C1 segment of cervical spinal cord (tissue), 14 donors: Measurements from ENCODE around the gene KBTBD12.

Experiments
- DNase-seq, 14 donors: peaks; one replicate each; lab custom pipeline; 2025; lab: John Stamatoyannopoulos, UW

Gene KBTBD12

DNA sequence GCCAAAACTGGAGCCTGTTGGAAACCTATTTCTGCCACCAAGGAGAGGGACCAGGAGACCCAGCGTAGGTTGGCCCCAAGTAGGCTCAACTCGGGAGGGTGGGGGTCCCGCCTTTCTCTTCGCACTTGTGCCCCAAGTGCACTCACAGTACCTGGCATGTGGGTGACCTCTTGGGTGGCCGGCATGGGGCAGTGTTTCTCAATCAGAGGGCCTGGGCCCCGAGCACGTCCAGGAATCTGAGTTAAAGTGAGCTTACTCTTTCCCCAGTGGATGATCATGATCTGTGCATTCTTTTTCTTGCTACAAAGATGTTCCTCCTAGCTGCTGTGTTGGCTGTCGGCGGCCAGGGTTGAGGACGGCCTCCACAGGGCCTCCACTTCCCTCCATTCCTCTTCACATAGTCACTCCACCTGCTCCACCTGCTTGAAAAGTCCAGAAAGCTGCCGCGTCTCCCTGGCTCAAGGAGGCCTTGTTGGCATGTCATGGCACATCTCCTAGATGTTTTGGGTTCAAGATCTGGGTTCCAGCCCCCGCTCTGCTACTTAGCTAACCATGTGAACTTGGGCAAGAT, 70.7 kb downstream of the KBTBD12 start:
- no peak for DNase-seq

DNA sequence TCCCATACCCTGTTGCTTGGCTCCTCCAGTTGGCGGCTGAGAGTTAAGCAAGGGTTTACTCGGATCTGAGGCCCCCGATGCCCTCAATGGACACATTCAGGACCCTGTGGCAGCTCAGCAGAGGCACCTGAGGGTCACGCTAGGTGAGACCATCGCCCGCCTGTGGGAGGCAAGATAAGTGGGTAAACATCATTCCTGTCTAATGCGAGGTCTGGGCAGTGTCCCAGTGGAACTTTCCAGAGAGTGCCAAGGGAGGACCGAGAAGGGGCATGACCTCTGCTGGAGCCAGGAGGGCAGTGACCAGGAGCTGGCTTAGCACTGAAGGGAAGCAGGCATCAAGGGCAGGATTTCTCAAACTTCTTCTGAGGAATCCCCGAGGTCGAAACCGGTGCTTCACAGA, 71.8 kb downstream of the KBTBD12 start:
- no peak for DNase-seq

DNA sequence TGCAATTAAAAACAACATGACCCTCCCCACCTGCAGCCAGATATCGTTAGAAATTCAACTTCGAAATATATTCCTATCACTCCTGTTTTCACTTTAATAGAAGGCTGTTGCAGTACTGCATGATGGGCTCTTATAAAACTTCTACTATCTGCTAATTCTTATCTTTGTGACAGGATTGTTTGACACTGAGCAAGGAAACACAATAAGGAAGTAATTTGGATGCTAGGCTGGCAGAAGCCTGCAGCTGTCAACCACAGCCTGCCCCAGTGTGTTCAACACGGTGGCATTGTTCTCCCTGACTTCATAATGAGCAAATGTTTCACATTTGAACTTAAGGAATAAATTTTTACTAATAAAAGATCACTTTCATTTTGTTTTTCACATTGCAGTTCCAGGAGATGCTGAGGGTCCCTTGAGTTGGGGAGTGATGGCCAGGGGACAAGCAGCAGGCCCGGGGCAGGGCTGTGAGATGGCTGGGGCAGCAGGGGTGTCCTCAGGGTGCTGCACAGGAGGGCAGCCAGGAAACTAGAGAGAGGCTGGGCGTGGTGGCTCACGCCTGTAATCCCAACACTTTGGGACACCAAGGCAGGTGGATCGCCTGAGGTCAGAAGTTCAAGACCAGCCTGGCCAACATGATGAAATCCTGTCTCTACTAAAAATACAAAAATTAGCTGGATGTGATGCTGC, 72.4 kb downstream of the KBTBD12 start:
- DNase-seq = no peak

DNA sequence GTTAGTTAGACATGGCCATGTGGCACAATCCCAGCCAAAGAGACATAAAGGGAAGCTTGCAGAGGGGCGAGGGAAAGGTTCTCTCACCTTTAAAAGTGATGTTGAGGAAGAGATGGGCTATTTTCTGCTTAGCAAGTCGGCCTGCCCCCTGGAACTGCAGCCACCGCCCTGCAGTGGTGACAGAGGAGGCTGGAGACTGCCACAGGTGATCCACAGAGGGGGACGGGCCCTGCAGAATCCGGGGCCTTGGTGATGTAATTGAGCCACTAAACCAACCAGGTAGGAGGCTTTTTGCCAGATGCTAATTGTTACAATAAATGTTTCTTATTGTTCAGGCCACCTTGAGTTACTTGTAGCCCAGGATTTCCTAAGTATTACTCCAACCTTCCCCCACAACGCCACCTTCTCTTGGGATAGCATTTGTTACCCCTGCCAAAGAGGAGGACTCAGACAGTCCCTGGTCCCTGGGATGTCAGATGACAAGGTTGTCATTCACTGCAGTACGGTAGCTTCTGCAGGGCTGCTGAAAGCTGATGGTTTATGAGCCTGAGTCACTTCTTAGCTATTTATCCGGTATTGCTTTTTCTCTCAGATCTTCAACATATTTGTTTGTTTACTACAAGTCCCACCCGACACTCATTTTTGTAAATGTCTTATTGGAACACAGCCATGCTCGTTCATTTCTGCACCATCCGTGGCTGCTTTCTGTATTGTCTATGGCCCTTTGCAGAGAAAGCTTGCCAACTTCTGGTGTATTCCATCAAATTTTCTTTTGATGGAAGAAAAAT, 73.9 kb downstream of the KBTBD12 start:
- no peak for DNase-seq

DNA sequence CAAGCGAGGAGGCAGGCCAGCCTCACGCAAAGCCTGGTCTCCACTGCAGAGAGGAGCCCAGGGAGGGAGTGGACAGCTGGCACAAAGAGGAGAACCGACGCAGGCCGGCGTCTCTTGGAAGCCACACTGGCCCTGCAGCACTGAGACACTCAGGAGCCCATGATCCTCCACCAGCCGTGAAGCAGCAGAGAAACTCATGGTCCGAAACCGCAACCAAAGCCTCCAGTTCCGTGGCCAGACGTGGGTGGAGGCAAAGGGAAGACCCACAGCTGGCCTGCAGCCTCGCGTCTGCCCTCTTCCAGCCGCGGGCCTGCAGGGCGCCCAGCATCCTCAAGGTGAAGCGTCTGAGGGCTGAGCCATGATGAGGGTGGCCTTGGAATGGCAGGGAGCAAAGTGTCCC, 75.0 kb downstream of the KBTBD12 start:
- DNase-seq = no peak

DNA sequence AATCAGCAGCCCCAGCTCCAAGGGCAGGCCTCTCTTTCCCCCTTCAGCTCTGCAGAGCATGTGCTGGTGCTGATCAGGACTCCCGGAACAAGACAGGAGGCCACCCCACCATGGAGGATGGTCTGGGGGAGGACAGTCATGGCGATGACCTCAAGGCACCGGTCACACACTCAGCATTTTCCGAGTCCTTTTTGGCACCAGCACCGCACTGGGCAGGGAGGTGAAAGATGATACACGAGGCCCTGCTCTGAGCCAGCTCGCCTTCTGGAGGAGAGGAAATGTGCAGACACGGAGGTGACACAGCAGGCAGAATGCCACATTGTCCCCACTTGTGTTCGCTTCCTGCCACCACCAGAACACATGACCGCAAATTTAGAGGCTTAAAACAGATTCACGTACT, 75.4 kb downstream of the KBTBD12 start:
- DNase-seq = no peak

DNA sequence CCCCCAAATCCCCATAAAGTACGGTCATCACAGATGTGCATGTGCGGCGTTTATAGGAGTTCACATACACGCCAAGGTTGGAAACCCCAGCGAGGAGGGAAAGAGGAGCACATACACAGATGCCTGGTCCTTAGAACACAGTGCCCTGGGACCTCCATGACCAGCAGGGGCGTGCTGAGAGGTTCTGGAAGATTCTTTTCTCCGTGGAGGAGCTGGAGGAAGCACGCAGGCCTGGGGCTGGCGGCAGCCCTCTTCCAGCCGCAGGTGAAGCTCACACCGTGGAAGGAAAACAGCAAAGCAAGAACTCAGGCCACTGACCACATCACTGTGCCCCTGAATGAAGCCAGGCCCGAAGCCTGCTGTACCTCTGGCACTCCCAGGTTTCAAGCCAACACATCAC, 76.2 kb downstream of the KBTBD12 start:
- no peak for DNase-seq

DNA sequence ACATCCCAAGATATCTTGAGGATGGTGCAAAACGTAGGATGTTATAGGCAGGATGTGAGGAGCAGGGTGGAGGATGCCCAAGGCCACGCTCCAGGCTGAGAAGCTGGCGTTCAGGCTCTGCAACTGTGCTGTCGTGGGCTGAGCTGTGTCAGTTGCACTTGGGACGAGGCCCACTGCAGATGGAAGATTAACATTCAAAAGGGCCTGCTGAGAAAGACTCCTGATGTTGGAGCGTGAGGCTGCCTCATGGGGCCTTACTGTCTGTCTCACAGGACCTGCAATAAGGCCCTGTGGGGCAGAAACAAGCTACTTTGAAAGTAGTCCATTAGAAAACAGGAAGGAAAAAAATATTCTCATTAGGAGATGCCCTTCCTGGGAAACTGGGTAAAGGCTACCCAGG, 76.6 kb downstream of the KBTBD12 start:
- DNase-seq = no peak

DNA sequence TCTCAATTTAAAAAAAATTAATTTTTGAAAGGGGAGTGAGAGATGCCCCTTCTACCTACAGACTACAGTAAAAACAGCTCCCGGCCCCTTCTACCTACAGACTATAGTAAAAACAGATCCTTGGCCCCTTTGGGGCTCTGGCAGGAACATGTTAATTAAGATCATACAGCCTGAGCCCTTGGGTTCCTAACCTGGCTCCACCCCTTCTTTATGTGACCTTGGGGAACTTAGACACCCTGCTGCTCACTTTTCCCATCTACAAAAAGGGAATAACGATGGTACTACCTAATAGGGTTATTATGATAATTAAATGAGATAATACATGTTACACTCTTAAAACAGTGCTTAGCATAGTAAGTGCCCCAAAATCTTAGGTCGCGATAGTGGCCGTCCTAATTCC, 77.1 kb downstream of the KBTBD12 start:
- DNase-seq = no peak

DNA sequence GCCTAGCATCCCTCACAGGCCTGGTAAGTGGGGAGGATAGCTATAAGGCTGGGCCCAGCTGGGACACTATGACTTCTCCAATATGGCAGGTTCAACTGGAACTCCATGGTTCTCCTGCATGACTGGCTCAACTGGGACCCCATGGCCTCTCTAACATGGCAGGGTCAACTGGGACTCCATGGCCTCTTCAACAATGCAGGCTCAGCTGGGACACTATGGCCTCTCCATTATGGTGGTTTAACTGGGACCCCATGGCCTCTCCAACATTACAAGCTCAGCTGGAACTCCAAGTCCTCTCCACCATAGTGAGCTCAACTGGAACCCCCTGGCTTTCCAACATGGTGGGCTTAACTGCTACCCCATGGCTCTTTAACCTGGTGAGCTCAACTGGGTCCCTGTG, 79.0 kb downstream of the KBTBD12 start:
- DNase-seq = no peak

DNA sequence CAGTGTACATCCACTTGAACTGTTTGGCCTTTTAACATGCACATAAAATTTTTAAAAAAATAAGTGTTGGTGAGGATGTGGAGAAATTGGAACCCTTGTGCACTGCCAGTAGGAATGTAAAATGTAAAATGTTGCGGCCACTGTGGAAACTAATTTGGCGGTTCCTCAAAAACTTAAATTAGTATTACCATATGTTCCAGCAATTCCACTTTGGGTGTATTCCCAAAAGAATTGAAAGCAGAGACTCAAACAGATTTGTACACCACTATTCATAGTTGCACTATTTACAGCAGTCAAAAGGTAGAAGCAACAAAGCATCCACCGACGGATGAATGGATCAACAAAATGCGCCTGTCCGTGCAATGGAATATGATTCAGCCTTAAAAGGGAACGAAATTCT, 82.0 kb downstream of the KBTBD12 start:
- DNase-seq = no peak

DNA sequence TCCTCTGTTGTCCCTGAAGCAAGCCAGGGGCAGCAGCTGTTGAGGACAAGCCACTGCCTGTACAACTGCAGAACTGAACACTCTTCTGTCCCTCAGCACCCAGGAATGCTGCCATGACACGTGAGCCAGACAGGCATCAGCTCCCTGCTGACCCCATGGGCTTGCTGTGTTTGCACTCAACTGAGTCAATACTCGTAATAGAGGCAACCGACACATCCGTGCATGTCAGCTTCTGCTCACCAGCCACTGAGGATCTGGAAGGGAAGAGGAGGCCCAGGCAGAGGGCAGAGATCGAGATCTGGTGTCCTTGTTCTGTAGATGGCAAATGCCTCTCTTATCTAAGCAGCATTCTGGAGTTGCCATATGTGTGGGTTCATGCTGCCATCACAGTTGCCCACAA, 82.9 kb downstream of the KBTBD12 start:
- no peak for DNase-seq

DNA sequence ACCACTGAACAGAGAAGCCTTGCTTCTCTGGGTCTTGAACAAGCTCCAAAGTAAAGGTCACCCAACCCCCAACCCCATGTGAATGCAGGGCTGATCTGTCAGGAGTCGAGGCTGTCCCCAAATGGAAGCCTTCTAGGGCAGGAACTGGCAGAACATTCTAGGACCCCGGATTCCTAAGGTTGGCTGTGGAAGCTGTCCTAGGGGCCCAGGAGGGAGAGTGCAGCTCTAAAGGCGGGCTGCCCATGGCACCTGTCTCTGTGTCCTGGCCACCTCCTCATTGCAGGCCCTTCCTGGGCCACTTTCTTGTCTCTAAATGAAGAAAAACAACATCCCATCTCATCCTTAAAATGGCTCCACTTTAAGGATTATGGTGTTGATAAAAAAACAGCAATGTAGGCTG, 83.6 kb downstream of the KBTBD12 start:
- DNase-seq = no peak

DNA sequence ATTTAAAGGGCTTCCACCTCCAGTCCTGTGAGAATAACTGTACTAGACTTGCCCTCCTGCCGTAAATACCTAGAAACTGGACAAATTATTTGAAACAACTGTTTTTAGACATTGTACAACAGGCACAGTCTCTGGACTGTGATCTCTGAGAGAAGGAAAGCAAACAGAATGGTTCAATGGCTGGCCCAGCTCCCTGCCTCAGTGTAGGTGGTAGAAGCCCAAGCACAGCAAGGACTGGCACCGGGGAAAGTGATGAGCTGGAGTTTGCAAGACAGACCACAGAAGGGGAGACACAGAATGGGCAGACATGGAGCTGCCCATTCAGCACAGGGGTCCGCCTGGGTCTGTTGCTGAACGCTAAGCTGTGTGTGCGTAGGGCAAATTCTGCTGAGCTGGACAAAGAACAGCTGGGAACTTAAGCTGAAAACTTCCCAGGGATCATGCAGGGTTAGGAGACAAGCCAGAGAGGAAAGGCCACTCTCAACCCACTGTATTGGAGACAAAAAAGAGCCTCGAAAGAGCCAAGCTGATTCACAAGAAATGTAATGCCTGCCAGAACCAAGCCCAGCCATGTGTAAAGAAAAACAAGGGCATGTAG, 84.6 kb downstream of the KBTBD12 start:
- DNase-seq = no peak

DNA sequence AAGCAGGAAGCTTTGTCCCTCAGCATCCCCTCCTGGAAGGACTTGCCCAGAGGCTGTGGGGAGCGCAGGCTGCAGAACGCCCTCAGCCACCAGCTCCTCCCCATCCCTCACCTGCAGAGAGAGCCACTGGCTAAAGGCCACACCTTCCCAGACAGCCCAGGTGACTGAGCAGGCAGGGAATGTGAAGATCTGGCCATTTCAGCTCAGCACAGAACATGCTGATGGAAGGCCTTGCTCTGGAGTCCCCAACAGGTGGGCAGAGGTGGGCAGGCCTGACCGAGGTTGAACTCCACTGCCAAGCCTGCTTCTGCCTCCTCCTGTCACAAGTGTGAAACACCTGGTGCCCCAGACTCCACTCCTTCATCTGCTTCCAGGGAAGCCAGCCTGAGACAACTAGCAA, 86.5 kb downstream of the KBTBD12 start:
- DNase-seq = no peak

DNA sequence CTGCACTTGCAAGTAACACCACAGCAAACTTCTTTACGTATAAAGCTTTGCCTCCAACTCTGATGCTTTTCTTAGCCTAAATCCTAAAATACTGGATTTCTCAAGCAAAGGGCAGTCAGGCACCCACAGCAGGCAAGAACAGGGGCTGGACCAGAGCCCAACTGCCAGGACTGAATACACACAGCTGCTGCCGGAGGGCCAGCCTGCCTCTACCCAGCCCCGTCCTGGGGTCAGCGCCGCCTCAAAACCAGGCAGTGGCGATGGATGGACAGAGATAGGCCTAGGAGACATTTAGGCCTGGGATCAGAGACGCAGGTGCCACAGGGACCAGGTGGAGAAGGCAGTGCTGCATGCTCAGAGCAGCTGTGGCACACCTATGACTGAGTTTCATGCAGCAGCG, 89.6 kb downstream of the KBTBD12 start:
- no peak for DNase-seq

DNA sequence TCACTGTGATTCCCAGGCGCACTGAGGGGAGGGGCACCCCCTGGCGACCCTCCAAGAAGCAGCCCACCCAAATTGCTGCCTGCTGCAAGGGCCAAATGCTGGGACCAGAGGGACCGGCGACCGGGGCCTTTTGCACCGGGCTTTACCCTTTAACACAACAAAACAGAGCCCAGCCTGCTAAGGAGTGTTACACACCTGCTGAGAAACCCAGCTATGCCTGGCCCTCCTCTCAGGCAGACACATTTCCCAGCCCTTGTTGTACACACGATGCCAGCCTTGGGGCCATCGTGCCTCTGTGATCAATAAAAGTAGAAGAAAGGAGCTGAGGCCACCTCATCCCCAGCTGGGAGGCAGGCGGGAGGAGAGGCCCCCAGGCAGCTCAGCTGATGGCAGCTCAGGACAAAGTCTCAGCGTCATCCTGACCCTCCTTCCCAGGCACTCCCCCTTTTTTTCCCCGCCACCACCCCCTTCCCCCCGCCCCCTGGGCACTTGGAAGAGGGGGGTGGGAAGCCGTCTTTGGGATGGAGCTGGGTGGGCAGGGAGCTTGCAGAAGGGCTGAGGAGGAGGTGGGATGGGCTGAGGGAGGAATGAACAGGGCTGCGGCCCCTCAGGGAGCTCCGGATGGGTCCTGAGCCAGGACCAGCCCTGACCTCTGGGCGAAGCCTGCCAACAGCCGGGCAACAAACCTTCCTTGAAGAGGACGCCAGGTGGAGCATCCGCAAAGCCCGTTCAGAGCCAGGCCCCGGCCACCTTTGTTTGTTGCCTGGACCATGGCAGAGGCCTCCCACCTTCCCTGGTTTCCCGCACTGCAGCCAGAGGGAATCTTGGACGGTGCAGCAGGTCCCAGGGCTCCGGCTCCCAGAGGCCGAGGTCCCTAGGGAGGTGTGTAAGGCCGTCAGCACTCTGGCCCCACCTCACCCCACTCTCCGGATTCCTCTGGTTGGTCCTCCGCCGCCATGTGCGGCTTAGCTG, 91.3 kb downstream of the KBTBD12 start:
- no peak for DNase-seq

DNA sequence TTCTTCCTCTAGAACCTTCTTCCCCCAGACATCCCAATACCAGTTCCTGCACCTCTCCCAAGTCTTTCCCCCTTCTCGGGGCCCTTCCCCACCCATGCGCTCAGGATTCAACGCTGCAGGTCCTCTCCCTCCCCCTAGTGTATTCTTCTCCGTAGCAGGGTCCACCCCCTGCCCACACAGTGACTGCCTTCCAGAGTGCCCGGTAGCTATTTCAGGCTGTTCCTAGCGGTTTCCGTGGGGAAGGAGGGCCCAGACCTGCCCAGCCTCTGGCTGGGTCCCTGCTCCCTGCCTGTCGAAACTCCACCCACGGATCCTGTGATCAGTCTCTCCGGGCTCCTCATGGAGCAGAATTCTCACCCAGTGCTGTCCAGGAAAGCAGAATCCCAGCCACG, 92.0 kb downstream of the KBTBD12 start:
- DNase-seq = no peak

DNA sequence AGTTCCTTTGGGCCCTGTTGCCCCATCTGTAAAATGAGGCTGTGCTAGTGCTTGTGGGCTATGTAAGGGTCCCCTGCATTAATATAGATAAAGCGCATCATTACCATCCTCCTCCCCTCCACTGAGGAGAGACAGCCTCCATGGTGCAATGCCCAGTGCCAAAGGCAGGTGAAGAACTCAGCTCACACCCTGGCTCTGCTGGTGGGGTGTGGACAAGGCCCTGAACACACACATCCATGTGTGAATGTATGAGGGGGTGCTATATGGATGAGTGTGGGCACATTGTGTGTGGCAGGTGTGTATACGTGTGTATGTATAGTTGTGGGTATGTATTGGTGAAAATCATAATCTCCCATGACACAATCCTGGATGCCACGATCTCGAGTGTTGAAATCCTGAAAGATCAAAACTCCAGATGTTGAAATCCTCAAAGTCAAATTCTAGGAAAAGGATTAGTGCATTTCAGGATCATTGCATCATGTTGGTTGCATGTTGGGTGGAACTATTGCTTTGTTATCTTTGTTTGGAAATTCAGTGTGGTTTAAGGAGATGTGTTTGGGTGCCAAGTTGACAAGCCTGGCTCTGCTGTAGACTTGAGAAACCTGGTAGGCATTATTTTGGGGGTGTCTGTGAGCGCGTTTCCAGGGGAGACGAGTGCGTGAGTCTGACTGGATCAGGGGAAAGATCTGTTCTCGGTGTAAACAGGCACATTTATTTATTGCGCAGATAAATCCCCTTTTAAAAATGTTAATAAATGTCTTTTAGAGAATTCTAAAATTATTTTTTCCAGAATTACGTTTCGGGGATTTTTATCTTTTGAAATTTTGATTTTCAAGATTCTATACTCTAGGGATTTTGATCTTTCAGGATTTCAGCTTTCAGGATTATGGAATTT, 95.2 kb downstream of the KBTBD12 start:
- DNase-seq = no peak

DNA sequence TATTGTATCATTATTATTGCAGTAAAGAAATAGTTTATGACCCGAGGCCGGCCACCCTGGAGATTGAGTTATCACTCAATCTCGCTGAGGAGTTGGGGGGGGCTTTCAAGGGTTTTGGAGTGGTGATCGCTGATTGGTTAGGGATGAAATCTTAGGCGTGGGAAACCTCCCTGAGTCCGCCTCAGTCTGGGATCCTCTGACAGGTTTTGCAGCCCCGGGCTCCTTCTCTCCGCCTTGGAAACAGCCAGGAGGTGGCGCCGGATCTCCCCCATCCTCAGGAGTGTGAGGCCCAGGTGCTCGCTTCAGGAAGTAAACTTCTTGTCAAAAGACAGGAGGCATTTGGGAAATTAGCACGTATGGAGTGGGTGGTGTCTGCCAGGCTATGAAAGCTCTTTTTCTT, 96.1 kb downstream of the KBTBD12 start:
- DNase-seq = no peak

DNA sequence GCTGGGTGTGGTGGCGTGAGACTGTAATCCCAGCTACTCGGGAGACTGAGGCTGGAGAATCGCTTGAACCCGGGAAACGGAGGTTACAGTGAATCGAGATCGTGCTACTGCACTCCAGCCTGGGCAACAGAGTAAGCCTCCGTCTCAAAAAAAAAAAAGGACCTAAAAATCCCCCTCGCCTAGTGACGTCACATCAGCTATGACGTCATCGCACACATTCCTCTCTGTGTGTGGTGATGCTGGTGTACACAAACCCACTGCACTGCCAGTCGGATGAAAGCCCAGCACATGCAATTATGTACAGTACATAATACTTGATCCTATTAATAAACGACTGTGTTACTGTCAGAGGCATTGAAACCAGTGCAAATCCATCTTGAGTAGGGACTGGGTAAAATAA, 97.0 kb downstream of the KBTBD12 start:
- no peak for DNase-seq
